Liver (tissue), 9 donors: ENCODE results near the gene PACC1. TPM values are rescaled to one million over a fixed set of nuclear protein-coding genes. Genes with fewer than 3 reads are reported as not detected.

Source experiments
- DNase-seq: peaks from one replicate; pipeline ENCODE4 v3.0.0-alpha.2; 2017; ENCODE audit warnings: low spot score
- H3K27ac ChIP-seq, 2 donors: one replicate each; pipeline ENCODE4 v1.7.0; 2013; ENCODE audit warnings: inconsistent platforms in 2 of 2, low read length in 2 of 2, control low read depth in 1 of 2, low read depth in 1 of 2, mild to moderate bottlenecking in 1 of 2
- H3K27me3 ChIP-seq, 4 donors: one replicate each; pipeline versions ENCODE4 v1.6.1 to v1.7.0; 2013; ENCODE audit warnings: low read length in 3 of 4, inconsistent platforms in 1 of 4, mild to moderate bottlenecking in 1 of 4, moderate library complexity in 1 of 4; ENCODE audit not compliant: control insufficient read depth in 4 of 4, insufficient read depth in 4 of 4
- H3K36me3 ChIP-seq, 4 donors: one replicate each; pipeline versions ENCODE4 v1.6.1 to v1.7.0; 2013; ENCODE audit warnings: low read length in 3 of 4, mild to moderate bottlenecking in 3 of 4, low read depth in 1 of 4, moderate library complexity in 1 of 4; ENCODE audit not compliant: control insufficient read depth in 4 of 4, insufficient read depth in 3 of 4
- H3K4me1 ChIP-seq, 4 donors: one replicate each; pipeline versions ENCODE4 v1.6.1 to v1.7.0; 2013; ENCODE audit warnings: low read length in 3 of 4, mild to moderate bottlenecking in 3 of 4, moderate library complexity in 1 of 4; ENCODE audit not compliant: control insufficient read depth in 4 of 4, insufficient read depth in 4 of 4
- H3K4me3 ChIP-seq, 3 donors: one replicate each; pipeline versions ENCODE4 v1.6.1 to v1.7.0; 2013; ENCODE audit warnings: low read length in 3 of 3, control low read depth in 1 of 3, low read depth in 1 of 3, mild to moderate bottlenecking in 1 of 3
- H3K9ac ChIP-seq, 2 donors: one replicate each; pipeline ENCODE4 v1.7.0; 2013; ENCODE audit warnings: low read length in 2 of 2, mild to moderate bottlenecking in 2 of 2, moderate library complexity in 2 of 2, control low read depth in 1 of 2, low read depth in 1 of 2
- H3K9me3 ChIP-seq, 4 donors: one replicate each; pipeline versions ENCODE4 v1.6.1 to v1.7.0; 2013; ENCODE audit warnings: low read length in 3 of 4; ENCODE audit not compliant: control insufficient read depth in 4 of 4
- EGR1 ChIP-seq, 2 donors: IDR thresholded peaks; 2 replicates each; pipeline ENCODE4 v1.6.1; 2016 to 2018; ENCODE audit warnings: antibody characterized with exemption in 2 of 2, low read depth in 2 of 2
- FOXA1 ChIP-seq: IDR thresholded peaks from 2 replicates; pipeline ENCODE4 v1.6.1; 2016; ENCODE audit warnings: antibody characterized with exemption
- FOXA2 ChIP-seq: IDR thresholded peaks from 2 replicates; pipeline ENCODE4 v1.6.1; 2016; ENCODE audit warnings: antibody characterized with exemption
- GABPA ChIP-seq, 2 donors: IDR thresholded peaks in 1 of 2; conservative IDR thresholded peaks in 1 of 2; 2 replicates each; pipeline ENCODE4 v1.6.1; 2016; ENCODE audit warnings: antibody characterized with exemption in 2 of 2, mild to moderate bottlenecking in 1 of 2, moderate library complexity in 1 of 2
- HNF4A ChIP-seq, 2 donors: conservative IDR thresholded peaks; 2 replicates each; pipeline ENCODE4 v1.6.1; 2016; ENCODE audit warnings: antibody characterized with exemption in 2 of 2, mild to moderate bottlenecking in 2 of 2
- HNF4G ChIP-seq: IDR thresholded peaks from 2 replicates; pipeline ENCODE4 v1.6.1; 2016; ENCODE audit warnings: antibody characterized with exemption
- JUND ChIP-seq, 2 donors: IDR thresholded peaks; 2 replicates each; pipeline ENCODE4 v1.6.1; 2016; ENCODE audit warnings: antibody characterized with exemption in 2 of 2
- NR2F2 ChIP-seq: IDR thresholded peaks from 2 replicates; pipeline ENCODE4 v1.6.1; 2016; ENCODE audit warnings: antibody characterized with exemption
- RAD21 ChIP-seq, 2 donors: IDR thresholded peaks; 2 replicates each; pipeline ENCODE4 v1.6.1; 2016; ENCODE audit warnings: antibody characterized with exemption in 2 of 2, mild to moderate bottlenecking in 2 of 2
- RXRA ChIP-seq, 2 donors: IDR thresholded peaks; 2 replicates each; pipeline ENCODE4 v1.6.1; 2017 to 2018; ENCODE audit warnings: antibody characterized with exemption in 2 of 2, mild to moderate bottlenecking in 1 of 2
- SP1 ChIP-seq: IDR thresholded peaks from 2 replicates; pipeline ENCODE4 v1.6.1; 2018; ENCODE audit warnings: antibody characterized with exemption, mild to moderate bottlenecking
- TAF1 ChIP-seq: conservative IDR thresholded peaks from 2 replicates; pipeline ENCODE4 v1.6.1; 2016; ENCODE audit warnings: antibody characterized with exemption, mild to moderate bottlenecking
- YY1 ChIP-seq: IDR thresholded peaks from 2 replicates; pipeline ENCODE4 v1.6.1; 2016; ENCODE audit warnings: antibody characterized with exemption, mild to moderate bottlenecking
- WGBS: extraction: QIAGEN DNeasy Blood & Tissue Kit; methylation state at CpG from one replicate; pipeline ENCODE4 v1.1.7; 2013; 5-methylcytosine and 5-hydroxymethylcytosine counted together
- polyA plus RNA-seq, 2 donors: library from polyadenylated mRNA; stranded (reverse) in 1 of 2; unstranded in 1 of 2; fragments of 200-250 nt in 1 of 2; fragments of >200 nt in 1 of 2; fragmentation: Nextera tagmentation in 1 of 2; extraction: Ambion mirVana in 1 of 2; gene quantifications; one replicate each; pipeline versions ENCODE4 v1.2.1 to v1.2.3, GENCODE V29; 2013 to 2015
- total RNA-seq, 2 donors: library from RNA; depleted of rRNA; stranded (reverse); fragments of >200 nt; gene quantifications; one replicate each; pipeline ENCODE4 v1.2.3, GENCODE V29; 2014
- TF ChIP-seq, protein P1 (sequence below): IDR thresholded peaks from 2 replicates; pipeline ENCODE4 v1.6.1; 2016; ENCODE audit warnings: antibody characterized with exemption, mild to moderate bottlenecking
- TF ChIP-seq, protein P2 (sequence below): fragments of 150-350 bp; IDR thresholded peaks from 2 replicates; pipeline ENCODE4 v1.5.1; 2017; ENCODE audit warnings: improper control_type of control experiment, low read depth, low read length; ENCODE audit not compliant: missing input control
- TF ChIP-seq, protein P3 (sequence below): IDR thresholded peaks from 2 replicates; pipeline ENCODE4 v1.6.1; 2016; ENCODE audit warnings: antibody characterized with exemption
- TF ChIP-seq, protein P4 (sequence below): IDR thresholded peaks from 2 replicates; pipeline ENCODE4 v1.6.1; 2016; ENCODE audit warnings: antibody characterized with exemption
- TF ChIP-seq, protein P5 (sequence below): IDR thresholded peaks from 2 replicates; pipeline ENCODE4 v1.6.1; 2016; ENCODE audit warnings: antibody characterized with exemption
- donor health status: healthy.
- donor health status: healthy.
- donor health status: healthy.
- donor health status: healthy.
- donor health status: healthy.

Gene PACC1
- total and polyA plus RNA-seq, 4 donors: 1.4 to 3.4 (median 1.7) TPM

DNA sequence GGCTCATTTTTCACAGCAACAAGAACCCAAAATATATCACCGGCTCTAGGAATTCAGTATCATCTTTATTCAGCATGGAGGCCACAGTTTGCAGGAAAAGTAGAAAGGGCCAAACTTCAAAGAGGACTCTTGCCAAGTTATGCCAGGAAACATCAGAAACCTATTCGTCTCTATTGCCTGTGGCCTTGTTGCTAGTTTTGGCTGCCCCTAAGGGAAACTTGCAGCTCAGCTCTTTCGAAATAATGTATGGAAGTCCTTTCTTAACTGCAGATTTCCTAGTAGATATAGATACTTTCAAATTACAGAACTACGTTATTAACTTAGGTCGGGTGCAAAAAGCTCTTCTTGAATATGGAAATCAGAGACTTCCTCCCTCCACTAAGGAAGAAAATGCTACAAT, 13.8 kb upstream of the PACC1 start:
- Histone ChIP-seq H3K27me3 (no peaks in the 10 kb centered on the region), H3K27ac (no peak overlapping the region), H3K4me1 (peaks cover 0 to 9% (median 3%) of the 10 kb centered on the region in 4 donors), H3K9me3 (no peaks in the 10 kb centered on the region), H3K36me3 (no peaks in the 10 kb centered on the region), H3K4me3 (no peak overlapping the region), H3K9ac (no peak overlapping the region)
- 67% methylated on average over 5 of the region's 5 CpGs for WGBS
- no peak for DNase-seq
- no peak for TF ChIP-seq FOXA2

DNA sequence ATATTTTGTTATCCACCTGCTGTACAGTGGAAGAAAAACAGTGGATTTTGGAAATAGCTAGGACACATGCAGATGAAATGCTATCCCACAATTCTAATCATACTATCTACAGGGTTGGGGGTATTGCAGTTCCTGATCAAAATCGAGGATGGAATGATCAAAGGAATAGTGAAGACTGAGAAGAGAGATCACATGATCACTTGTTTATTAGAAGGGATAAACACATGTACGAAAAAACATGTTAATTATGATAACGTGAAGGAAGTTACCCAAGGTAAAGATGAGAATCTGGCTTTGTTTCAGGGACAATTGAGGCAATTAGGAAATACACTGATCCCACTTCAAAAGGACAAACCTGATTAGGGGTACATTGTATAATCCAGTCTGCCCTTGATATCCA, 9.2 kb upstream of the PACC1 start:
- Histone ChIP-seq H3K27ac (no peak overlapping the region), H3K9ac (no peak overlapping the region), H3K36me3 (no peaks in the 10 kb centered on the region), H3K4me1 (no peaks in the 10 kb centered on the region), H3K4me3 (no peak overlapping the region), H3K27me3 (no peaks in the 10 kb centered on the region), H3K9me3 (no peaks in the 10 kb centered on the region)
- TF ChIP-seq EGR1 (IDR thresholded peaks at IDR 0.05; ENCODE audit: low read depth in 2 of 2): no peak
- TF ChIP-seq, protein P1, sequence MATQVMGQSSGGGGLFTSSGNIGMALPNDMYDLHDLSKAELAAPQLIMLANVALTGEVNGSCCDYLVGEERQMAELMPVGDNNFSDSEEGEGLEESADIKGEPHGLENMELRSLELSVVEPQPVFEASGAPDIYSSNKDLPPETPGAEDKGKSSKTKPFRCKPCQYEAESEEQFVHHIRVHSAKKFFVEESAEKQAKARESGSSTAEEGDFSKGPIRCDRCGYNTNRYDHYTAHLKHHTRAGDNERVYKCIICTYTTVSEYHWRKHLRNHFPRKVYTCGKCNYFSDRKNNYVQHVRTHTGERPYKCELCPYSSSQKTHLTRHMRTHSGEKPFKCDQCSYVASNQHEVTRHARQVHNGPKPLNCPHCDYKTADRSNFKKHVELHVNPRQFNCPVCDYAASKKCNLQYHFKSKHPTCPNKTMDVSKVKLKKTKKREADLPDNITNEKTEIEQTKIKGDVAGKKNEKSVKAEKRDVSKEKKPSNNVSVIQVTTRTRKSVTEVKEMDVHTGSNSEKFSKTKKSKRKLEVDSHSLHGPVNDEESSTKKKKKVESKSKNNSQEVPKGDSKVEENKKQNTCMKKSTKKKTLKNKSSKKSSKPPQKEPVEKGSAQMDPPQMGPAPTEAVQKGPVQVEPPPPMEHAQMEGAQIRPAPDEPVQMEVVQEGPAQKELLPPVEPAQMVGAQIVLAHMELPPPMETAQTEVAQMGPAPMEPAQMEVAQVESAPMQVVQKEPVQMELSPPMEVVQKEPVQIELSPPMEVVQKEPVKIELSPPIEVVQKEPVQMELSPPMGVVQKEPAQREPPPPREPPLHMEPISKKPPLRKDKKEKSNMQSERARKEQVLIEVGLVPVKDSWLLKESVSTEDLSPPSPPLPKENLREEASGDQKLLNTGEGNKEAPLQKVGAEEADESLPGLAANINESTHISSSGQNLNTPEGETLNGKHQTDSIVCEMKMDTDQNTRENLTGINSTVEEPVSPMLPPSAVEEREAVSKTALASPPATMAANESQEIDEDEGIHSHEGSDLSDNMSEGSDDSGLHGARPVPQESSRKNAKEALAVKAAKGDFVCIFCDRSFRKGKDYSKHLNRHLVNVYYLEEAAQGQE: no peak
- TF ChIP-seq, protein P2, sequence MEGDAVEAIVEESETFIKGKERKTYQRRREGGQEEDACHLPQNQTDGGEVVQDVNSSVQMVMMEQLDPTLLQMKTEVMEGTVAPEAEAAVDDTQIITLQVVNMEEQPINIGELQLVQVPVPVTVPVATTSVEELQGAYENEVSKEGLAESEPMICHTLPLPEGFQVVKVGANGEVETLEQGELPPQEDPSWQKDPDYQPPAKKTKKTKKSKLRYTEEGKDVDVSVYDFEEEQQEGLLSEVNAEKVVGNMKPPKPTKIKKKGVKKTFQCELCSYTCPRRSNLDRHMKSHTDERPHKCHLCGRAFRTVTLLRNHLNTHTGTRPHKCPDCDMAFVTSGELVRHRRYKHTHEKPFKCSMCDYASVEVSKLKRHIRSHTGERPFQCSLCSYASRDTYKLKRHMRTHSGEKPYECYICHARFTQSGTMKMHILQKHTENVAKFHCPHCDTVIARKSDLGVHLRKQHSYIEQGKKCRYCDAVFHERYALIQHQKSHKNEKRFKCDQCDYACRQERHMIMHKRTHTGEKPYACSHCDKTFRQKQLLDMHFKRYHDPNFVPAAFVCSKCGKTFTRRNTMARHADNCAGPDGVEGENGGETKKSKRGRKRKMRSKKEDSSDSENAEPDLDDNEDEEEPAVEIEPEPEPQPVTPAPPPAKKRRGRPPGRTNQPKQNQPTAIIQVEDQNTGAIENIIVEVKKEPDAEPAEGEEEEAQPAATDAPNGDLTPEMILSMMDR: no peak
- TF ChIP-seq FOXA1: no peak
- no peak for DNase-seq
- WGBS: 81% methylated on average over 3 of the region's 3 CpGs

DNA sequence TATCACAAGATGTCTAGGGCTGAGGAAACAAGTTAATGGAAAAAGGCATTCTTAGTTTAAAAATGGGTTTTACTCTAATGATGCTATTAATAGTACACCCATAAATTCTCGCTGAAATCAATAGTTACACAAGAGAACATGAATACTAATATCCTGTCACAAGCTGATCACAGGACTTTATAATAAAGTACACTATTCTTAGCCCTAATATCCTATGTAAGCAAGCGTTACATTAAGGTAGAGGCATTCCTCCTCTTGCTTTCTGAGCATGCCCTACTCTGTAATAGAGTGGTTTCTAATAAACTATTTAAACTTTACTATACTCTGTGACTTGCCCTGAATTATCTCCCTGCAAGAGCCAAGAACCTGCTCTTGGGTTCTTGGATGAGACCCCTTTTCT, 6.5 kb upstream of the PACC1 start:
- WGBS: 80% methylated on average over 2 of the region's 2 CpGs
- Histone ChIP-seq H3K9me3 (no peaks in the 10 kb centered on the region), H3K4me1 (no peaks in the 10 kb centered on the region)

More for the DNA sequence above, 6.5 kb upstream of the PACC1 start:
- Histone ChIP-seq H3K27me3 (no peaks in the 10 kb centered on the region), H3K36me3 (no peaks in the 10 kb centered on the region), H3K4me3 (no peak overlapping the region), H3K27ac (no peak overlapping the region), H3K9ac (no peak overlapping the region)
- TF ChIP-seq, protein P3, sequence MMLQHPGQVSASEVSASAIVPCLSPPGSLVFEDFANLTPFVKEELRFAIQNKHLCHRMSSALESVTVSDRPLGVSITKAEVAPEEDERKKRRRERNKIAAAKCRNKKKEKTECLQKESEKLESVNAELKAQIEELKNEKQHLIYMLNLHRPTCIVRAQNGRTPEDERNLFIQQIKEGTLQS: no peak
- TF ChIP-seq GABPA (IDR thresholded peaks at IDR 0.05 in 1 of 2, conservative IDR thresholded peaks at IDR 0.05 in 1 of 2) (no peak), HNF4A (conservative IDR thresholded peaks at IDR 0.05) (no peak), SP1 (no peak), JUND (IDR thresholded peaks at IDR 0.05) (no peak), EGR1 (IDR thresholded peaks at IDR 0.05; ENCODE audit: low read depth in 2 of 2) (no peak), NR2F2 (no peak), RXRA (IDR thresholded peaks at IDR 0.05) (no peak), TAF1 (no peak), FOXA1 (no peak), YY1 (no peak), FOXA2 (no peak), HNF4G (no peak), RAD21 (IDR thresholded peaks at IDR 0.05) (no peak)
- TF ChIP-seq, protein P4, sequence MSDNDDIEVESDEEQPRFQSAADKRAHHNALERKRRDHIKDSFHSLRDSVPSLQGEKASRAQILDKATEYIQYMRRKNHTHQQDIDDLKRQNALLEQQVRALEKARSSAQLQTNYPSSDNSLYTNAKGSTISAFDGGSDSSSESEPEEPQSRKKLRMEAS: no peak
- TF ChIP-seq, protein P1: no peak
- TF ChIP-seq, protein P5, sequence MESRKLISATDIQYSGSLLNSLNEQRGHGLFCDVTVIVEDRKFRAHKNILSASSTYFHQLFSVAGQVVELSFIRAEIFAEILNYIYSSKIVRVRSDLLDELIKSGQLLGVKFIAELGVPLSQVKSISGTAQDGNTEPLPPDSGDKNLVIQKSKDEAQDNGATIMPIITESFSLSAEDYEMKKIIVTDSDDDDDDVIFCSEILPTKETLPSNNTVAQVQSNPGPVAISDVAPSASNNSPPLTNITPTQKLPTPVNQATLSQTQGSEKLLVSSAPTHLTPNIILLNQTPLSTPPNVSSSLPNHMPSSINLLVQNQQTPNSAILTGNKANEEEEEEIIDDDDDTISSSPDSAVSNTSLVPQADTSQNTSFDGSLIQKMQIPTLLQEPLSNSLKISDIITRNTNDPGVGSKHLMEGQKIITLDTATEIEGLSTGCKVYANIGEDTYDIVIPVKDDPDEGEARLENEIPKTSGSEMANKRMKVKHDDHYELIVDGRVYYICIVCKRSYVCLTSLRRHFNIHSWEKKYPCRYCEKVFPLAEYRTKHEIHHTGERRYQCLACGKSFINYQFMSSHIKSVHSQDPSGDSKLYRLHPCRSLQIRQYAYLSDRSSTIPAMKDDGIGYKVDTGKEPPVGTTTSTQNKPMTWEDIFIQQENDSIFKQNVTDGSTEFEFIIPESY: no peak
- no peak for DNase-seq
